ENCODE measurements around the gene DSE. TPM values are rescaled to one million over a fixed set of nuclear protein-coding genes. Genes with fewer than 3 reads are reported as not detected.

The DSE gene
- total and polyA plus RNA-seq, 2 donors (not counting 1 experiment from before 2014, with no cell fraction given), result 8.3 to 8.6 TPM

GRCh38 chr6:116406678-116407345, 36.1 kb downstream of the DSE start:
- no CpG with 5 or more reads among the region's 4 CpGs for WGBS (ENCODE audit: insufficient coverage)
- H3K27ac Mint-ChIP-seq, result peak overlapping the region; percentile 96
- peak overlapping the region; percentile 56 for H3K4me2 ChIP-seq (replicated peaks; ENCODE audit: low read depth, low read length, poor library complexity, severe bottlenecking)
- H3K4me1 ChIP-seq (ENCODE audit: control insufficient read depth in 2 of 2, insufficient read depth in 2 of 2, low read length in 2 of 2), result peaks cover 73 to 74% of the 10 kb centered on the region in 2 donors
- H3K4me3 ChIP-seq (ENCODE audit: control extremely low read depth in 1 of 5, extremely low read depth in 1 of 5, insufficient read depth in 1 of 5, low read depth in 2 of 5, low read length in 4 of 5), result no peak overlapping the region
- no peak overlapping the region for H2AFZ ChIP-seq (ENCODE audit: insufficient read depth, low read depth, low read length, poor library complexity, severe bottlenecking)
- H3K4me3 Mint-ChIP-seq, result no peak overlapping the region
- H3K9ac ChIP-seq (ENCODE audit: low read length), result no peak overlapping the region
- H3K27me3 Mint-ChIP-seq, result no peaks in the 10 kb centered on the region
- no peaks in the 10 kb centered on the region for H4K20me1 ChIP-seq (ENCODE audit: control insufficient read depth, insufficient read depth, low read length, poor library complexity, severe bottlenecking)
- peaks cover 0 to 4% (median 0%) of the 10 kb centered on the region in 3 donors for H3K9me3 ChIP-seq (ENCODE audit: control extremely low read depth in 1 of 3, control insufficient read depth in 2 of 3, insufficient read depth in 1 of 3, low read length in 2 of 3)
- ChIA-PET POLR2A (no interaction called here), CTCF (interaction anchor here (0.7 to 1.1 kb wide), 2 partner anchors 17 to 126 kb away, joined by 3 read pairs; no protein-coding TSS in a partner anchor)
- H3K79me2 ChIP-seq (ENCODE audit: control insufficient read depth, insufficient read depth, low read length), result peaks cover 75% of the 10 kb centered on the region
- H3K9me3 Mint-ChIP-seq (ENCODE audit: insufficient read depth), result no peaks in the 10 kb centered on the region
- no peaks in the 10 kb centered on the region for H3K36me3 ChIP-seq (replicated peaks in 1 of 2; ENCODE audit: control extremely low read depth in 1 of 2, control insufficient read depth in 1 of 2, extremely low read depth in 1 of 2, insufficient read depth in 2 of 2, low read length in 1 of 2)
- H3K27me3 ChIP-seq (replicated peaks in 1 of 4; ENCODE audit: control extremely low read depth in 1 of 4, control insufficient read depth in 3 of 4, insufficient read depth in 4 of 4, low read length in 3 of 4), result no peaks in the 10 kb centered on the region
- H3K27ac ChIP-seq (ENCODE audit: low read length in 2 of 2), result peak overlapping the region; percentile 70 to 84
- DNase-seq, result no peak
- intact Hi-C loops (cut with micrococcal nuclease), result loop anchor here (5.0 kb wide), 1 partner anchor 40 kb away; no protein-coding TSS in a partner anchor
- TF ChIP-seq EZH2 (IDR thresholded peaks at IDR 0.05; ENCODE audit: borderline replicate concordance, insufficient read depth, low read depth, low read length, poor library complexity, severe bottlenecking), result no peak
- ATAC-seq (ENCODE audit: low read depth), result no peak
- H3K4me1 Mint-ChIP-seq, result peaks cover 69% of the 10 kb centered on the region

- Histone ChIP-seq H3K27me3 (replicated peaks in 1 of 4; ENCODE audit: control extremely low read depth in 1 of 4, control insufficient read depth in 3 of 4, insufficient read depth in 4 of 4, low read length in 3 of 4) (no peaks in the 10 kb centered on the region), H3K9ac (ENCODE audit: low read length) (peak overlapping the region; percentile 6), H3K36me3 (replicated peaks in 1 of 2; ENCODE audit: control extremely low read depth in 1 of 2, control insufficient read depth in 1 of 2, extremely low read depth in 1 of 2, insufficient read depth in 2 of 2, low read length in 1 of 2) (no peaks in the 10 kb centered on the region), H3K4me2 (replicated peaks; ENCODE audit: low read depth, low read length, poor library complexity, severe bottlenecking) (peak overlapping the region; percentile 40), H3K9me3 (ENCODE audit: control extremely low read depth in 1 of 3, control insufficient read depth in 2 of 3, insufficient read depth in 1 of 3, low read length in 2 of 3) (peaks cover 0 to 4% (median 0%) of the 10 kb centered on the region in 3 donors), H3K79me2 (ENCODE audit: control insufficient read depth, insufficient read depth, low read length) (peaks cover 77% of the 10 kb centered on the region), H3K4me3 (ENCODE audit: control extremely low read depth in 1 of 5, extremely low read depth in 1 of 5, insufficient read depth in 1 of 5, low read depth in 2 of 5, low read length in 4 of 5) (no peak overlapping the region), H4K20me1 (ENCODE audit: control insufficient read depth, insufficient read depth, low read length, poor library complexity, severe bottlenecking) (no peaks in the 10 kb centered on the region), H2AFZ (ENCODE audit: insufficient read depth, low read depth, low read length, poor library complexity, severe bottlenecking) (no peak overlapping the region), H3K27ac (ENCODE audit: low read length in 2 of 2) (peak overlapping the region in 1 of 2 donors; percentile 84), H3K4me1 (ENCODE audit: control insufficient read depth in 2 of 2, insufficient read depth in 2 of 2, low read length in 2 of 2) (peaks cover 79 to 84% of the 10 kb centered on the region in 2 donors)
- intact Hi-C loops (cut with micrococcal nuclease), result loop anchor here (2.0 to 5.0 kb wide), 2 partner anchors 39 to 56 kb away; no protein-coding TSS in a partner anchor
- H3K27ac Mint-ChIP-seq, result peak overlapping the region; percentile 23
- H3K27me3 Mint-ChIP-seq, result no peaks in the 10 kb centered on the region
- WGBS (ENCODE audit: insufficient coverage), result 75% methylated on average over 4 of the region's 4 CpGs
- DNase-seq (no peak), ATAC-seq (ENCODE audit: low read depth) (no peak)
- no peaks in the 10 kb centered on the region for H3K9me3 Mint-ChIP-seq (ENCODE audit: insufficient read depth)
- H3K4me3 Mint-ChIP-seq, result peak overlapping the region; percentile 6
- CTCF ChIA-PET, result interaction anchor here (1.1 kb wide), 1 partner anchor 36 kb away, joined by 4 read pairs; no protein-coding TSS in a partner anchor
- no peak for TF ChIP-seq EZH2 (IDR thresholded peaks at IDR 0.05; ENCODE audit: borderline replicate concordance, insufficient read depth, low read depth, low read length, poor library complexity, severe bottlenecking)
- TF ChIP-seq CTCF (IDR thresholded peaks at IDR 0.05), result no peak
- POLR2A ChIA-PET, result interaction anchor here (0.6 kb wide), 1 partner anchor 37 kb away, joined by 3 read pairs; the partner anchor contains the start of gene DSE
- peaks cover 77% of the 10 kb centered on the region for H3K4me1 Mint-ChIP-seq
Measured at GRCh38 chr6:116408491-116408890, 37.7 kb downstream of the DSE start.
